HEK293 (cell line): Measurements from ENCODE around the gene SYNE2.

Experiments used
- ATF2 ChIP-seq: fragments of 450-650 bp; formaldehyde crosslinking; IDR thresholded peaks from 2 replicates; pipeline ENCODE4 v1.5.1; 2016; ENCODE audit warnings: missing biosample characterization, missing genetic modification characterization, low read depth
- BCL11B ChIP-seq: fragments of 450-650 bp; formaldehyde crosslinking; IDR thresholded peaks from 2 replicates; pipeline ENCODE4 v1.5.1; 2016; ENCODE audit warnings: low read depth, missing biosample characterization, missing genetic modification characterization
- CTCF ChIP-seq: fragments of 450-650 bp; formaldehyde crosslinking; IDR thresholded peaks from 2 replicates; pipeline ENCODE4 v1.5.1; 2016; ENCODE audit warnings: missing biosample characterization, missing genetic modification characterization
- FEZF1 ChIP-seq: fragments of 450-650 bp; formaldehyde crosslinking; IDR thresholded peaks from 2 replicates; pipeline ENCODE4 v1.5.1; 2016; ENCODE audit warnings: missing biosample characterization, missing genetic modification characterization
- KLF16 ChIP-seq: fragments of 450-650 bp; formaldehyde crosslinking; IDR thresholded peaks from 2 replicates; pipeline ENCODE4 v1.5.1; 2017; ENCODE audit warnings: missing biosample characterization, missing genetic modification characterization
- PRDM10 ChIP-seq: fragments of 450-650 bp; formaldehyde crosslinking; IDR thresholded peaks from 2 replicates; pipeline ENCODE4 v1.5.1; 2016; ENCODE audit warnings: missing biosample characterization, missing genetic modification characterization
- SCRT1 ChIP-seq: fragments of 450-650 bp; formaldehyde crosslinking; IDR thresholded peaks from 2 replicates; pipeline ENCODE4 v1.5.1; 2016; ENCODE audit warnings: missing biosample characterization, missing genetic modification characterization, borderline replicate concordance
- YY1 ChIP-seq: fragments of 450-650 bp; formaldehyde crosslinking; IDR thresholded peaks from 2 replicates; pipeline ENCODE4 v1.5.1; 2018; ENCODE audit warnings: missing biosample characterization, missing genetic modification characterization
- ZBTB10 ChIP-seq: fragments of 450-650 bp; formaldehyde crosslinking; IDR thresholded peaks from 2 replicates; pipeline ENCODE4 v1.5.1; 2016; ENCODE audit warnings: missing biosample characterization, missing genetic modification characterization
- ZNF112 ChIP-seq: fragments of 450-650 bp; formaldehyde crosslinking; IDR thresholded peaks from 2 replicates; pipeline ENCODE4 v1.5.0; 2017; ENCODE audit warnings: missing biosample characterization, missing genetic modification characterization
- ZNF274 ChIP-seq, 2 experiments: fragments of 200-500 bp in 1 of 2; fragments of 450-650 bp in 1 of 2; sonication (Bioruptor generic) in 1 of 2; formaldehyde crosslinking in 1 of 2; IDR thresholded peaks; 2 replicates each; pipeline versions ENCODE4 v1.5.1 to v1.6.1; 2014 to 2016; ENCODE audit warnings: borderline replicate concordance in 1 of 2, inconsistent platforms in 1 of 2, low read length in 1 of 2, missing biosample characterization in 1 of 2, missing genetic modification characterization in 1 of 2
- ZNF416 ChIP-seq: fragments of 450-650 bp; formaldehyde crosslinking; IDR thresholded peaks from 2 replicates; pipeline ENCODE4 v1.5.1; 2016; ENCODE audit warnings: missing biosample characterization, missing genetic modification characterization
- ZNF555 ChIP-seq: fragments of 450-650 bp; formaldehyde crosslinking; conservative IDR thresholded peaks from 2 replicates; pipeline ENCODE4 v1.5.1; 2017; ENCODE audit warnings: missing biosample characterization, mild to moderate bottlenecking, missing genetic modification characterization, inconsistent platforms
- ZNF600 ChIP-seq: fragments of 450-650 bp; formaldehyde crosslinking; IDR thresholded peaks from 2 replicates; pipeline ENCODE4 v1.5.1; 2016; ENCODE audit warnings: missing biosample characterization, missing genetic modification characterization

GRCh38 chr14:64208261-64208660, 355.5 kb downstream of the SYNE2 start:
- TF ChIP-seq ATF2 (tag by site-specific recombination) (no peak), KLF16 (tag by site-specific recombination) (no peak), CTCF (tag by site-specific recombination) (no peak), ZNF555 (tag by site-specific recombination) (no peak), BCL11B (no peak), PRDM10 (tag by site-specific recombination) (no peak), SCRT1 (tag by site-specific recombination) (no peak), ZNF112 (tag by site-specific recombination) (no peak), ZBTB10 (tag by site-specific recombination) (no peak), ZNF274 (IDR thresholded peaks at IDR 0.05; ENCODE audit: low read length) (no peak), ZNF274 (tag by site-specific recombination; IDR thresholded peaks at IDR 0.05; ENCODE audit: borderline replicate concordance) (no peak), ZNF600 (no peak), YY1 (tag by site-specific recombination) (no peak), ZNF416 (no peak), FEZF1 (tag by site-specific recombination) (no peak)
